ENCODE measurements around the gene LRIT2.

The LRIT2 gene, protein sequence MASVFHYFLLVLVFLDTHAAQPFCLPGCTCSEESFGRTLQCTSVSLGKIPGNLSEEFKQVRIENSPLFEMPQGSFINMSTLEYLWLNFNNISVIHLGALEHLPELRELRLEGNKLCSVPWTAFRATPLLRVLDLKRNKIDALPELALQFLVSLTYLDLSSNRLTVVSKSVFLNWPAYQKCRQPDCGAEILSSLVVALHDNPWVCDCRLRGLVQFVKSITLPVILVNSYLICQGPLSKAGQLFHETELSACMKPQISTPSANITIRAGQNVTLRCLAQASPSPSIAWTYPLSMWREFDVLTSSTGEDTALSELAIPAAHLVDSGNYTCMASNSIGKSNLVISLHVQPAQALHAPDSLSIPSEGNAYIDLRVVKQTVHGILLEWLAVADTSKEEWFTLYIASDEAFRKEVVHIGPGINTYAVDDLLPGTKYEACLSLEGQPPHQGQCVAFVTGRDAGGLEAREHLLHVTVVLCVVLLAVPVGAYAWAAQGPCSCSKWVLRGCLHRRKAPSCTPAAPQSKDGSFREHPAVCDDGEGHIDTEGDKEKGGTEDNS

DNA sequence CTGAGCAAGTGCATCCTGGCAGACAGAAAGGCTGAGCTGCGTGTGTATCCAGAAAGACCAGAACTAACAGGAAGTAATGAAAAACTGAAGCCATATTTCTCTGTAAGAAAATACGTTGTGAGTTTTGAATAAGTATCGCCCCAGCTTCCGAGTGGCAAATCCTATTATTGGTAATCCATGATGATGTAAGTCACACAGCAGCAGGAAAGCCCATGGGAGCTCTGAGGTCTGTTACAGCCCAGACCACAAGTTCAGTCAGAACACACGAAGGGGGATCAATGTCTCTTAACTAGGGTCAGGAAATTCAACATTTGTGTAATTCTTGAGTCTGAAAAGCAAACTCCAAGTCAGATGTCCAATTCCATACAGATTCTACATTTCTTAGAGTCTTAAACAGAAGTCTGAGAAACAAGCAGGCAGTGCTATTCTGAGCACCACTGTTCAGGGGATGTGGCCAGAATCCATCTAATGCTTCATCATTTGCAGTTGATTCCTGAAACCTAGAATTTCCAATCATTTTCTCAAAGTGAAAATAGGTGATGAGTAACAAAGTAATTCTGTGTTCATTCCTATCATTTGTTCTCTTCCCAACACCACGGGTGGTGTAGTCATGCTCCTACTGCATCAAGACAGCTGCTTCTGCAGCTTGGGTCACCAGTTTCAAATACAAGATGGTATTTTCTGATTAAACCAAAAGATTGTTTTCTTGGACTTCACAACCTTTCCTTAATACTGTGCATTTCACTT is at the start of gene LRIT2:
TSS of gene LRIT2 (minus strand) at position 118 of the 747 bp plus-strand sequence. CDS start at position 94, 24 bp downstream.
- DNase-seq = no peak

GRCh38 chr10:84270708-84271107 is 45.4 kb upstream of the LRIT2 start:
- peak; percentile 57 for DNase-seq

GRCh38 chr10:84269773-84270172 is 44.4 kb upstream of the LRIT2 start:
- DNase-seq = no peak

- DNase-seq = no peak
Observed at GRCh38 chr10:84269162-84269561, 43.8 kb upstream of the LRIT2 start.

DNA sequence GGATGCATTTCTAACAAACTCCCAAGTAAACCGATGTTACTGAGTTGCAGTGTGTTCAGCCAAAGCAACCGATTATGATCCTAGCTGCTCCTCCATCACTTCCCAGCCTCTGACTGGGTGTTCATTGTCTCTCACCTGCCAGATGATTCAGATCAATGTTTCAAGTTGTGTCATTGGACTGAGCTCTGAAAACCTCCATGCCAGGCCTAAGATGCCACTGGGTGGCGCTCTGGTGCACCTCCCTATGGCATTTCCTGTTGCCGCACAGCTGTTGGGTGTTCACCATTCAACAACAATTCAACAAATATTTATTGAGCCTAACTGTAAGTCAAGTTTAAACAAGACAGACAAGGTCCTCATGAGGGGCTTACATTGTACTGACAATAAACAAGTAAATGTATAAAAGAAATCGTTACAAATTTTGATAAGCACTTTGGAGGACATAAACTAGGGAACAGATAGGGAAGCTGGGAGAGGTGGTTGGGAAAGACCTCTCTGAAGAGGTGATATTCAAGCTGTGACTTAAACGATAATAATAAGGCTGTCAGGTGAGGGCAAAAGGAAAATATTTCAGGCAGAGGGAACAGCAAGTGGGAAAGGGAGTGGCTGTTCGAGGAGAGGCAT is 42.3 kb upstream of the LRIT2 start:
- no peak for DNase-seq

GRCh38 chr10:84265418-84265817 is 40.1 kb upstream of the LRIT2 start:
- peak; percentile 3 for DNase-seq

DNA sequence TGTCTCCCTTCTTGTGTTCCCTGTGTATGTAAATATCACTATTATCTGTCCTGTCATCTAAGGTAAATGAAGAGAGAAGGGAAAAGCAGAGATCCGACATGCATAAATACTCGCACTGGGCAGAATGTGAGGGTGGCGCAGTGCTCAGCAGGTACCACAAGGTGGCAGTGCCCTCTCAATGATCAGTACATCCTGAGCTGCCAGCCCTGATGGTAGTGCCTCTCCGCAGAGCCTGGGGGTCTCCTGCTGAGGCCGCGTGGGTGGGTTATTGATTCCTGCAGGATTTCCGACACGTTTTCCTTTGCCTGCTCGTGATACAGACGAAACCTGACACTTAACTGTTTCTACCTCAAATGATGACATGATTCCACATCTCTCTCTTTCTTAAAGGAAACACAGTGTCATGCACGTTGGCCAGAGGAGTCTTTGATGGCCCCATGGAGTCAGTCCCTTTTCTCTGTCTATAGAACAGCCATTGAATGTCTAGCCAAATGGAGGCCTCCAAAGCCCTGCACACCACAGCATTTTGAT is 39.3 kb upstream of the LRIT2 start:
- DNase-seq = peak; percentile 3

DNA sequence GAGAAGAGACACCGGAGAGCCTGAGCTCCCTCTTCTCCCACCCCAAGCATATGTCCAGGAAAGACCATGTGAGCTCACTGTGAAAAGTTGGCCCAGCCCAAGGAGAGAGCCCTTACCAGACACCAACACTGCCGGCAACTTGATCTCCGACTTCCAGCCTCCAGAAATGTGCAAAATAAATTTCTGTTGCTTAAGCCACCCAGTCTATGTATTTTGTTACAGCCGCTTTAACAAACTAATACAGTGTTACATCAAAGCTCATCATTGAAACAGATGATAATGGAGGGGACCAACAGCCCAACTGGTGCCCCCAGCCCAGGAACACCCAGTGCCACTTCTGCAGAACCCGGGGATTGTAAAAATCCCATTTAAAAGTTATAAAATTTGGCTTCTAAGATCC is 38.4 kb upstream of the LRIT2 start:
- no peak for DNase-seq

- no peak for DNase-seq
Observed at GRCh38 chr10:84262190-84262956, 37.0 kb upstream of the LRIT2 start.

GRCh38 chr10:84261236-84261915 is 36.0 kb upstream of the LRIT2 start:
- DNase-seq = no peak

GRCh38 chr10:84258034-84258695 is 32.8 kb upstream of the LRIT2 start:
- DNase-seq = no peak

- DNase-seq = no peak
Observed at GRCh38 chr10:84257343-84258020, 32.1 kb upstream of the LRIT2 start.

DNA sequence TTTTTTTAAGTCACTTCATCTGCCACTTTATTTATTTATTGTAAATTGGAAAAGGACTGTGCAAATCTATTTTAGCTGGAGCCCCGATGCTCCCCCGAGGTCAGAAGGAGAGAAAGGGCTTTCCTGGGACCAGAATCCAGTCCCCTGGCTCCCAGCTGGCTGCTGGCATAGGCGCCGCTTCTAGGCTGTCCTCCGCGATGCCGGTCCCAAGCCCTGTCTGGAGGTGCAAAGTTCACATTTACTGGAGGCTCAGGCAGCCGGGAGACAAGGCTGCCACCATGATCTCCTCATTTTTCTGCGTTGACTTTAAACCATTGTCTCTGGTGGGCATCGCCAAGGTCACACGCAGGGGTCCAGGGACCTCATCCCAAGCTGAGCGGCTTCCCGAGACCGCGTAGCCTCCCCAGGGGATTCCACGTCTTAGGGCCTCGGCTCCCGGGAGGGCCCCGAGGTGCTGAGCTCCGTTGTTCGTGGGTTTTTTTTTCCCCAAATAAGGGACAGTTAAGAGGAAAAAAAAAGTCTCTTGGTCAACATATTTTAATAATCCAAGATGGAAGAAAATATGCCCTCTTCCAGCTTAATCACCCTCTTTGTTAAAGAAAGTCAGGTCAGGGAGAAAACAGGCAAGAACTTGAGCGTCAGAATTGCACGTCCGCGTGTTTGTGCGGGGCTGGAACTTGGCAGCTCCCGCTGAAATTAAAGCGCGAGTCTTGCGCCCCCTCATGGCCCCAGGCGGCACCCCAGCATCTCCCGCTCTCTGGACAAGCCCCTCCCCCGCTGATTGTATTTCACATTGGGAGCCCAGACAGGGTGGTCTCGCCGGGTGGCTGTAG is 31.4 kb upstream of the LRIT2 start:
- no peak for DNase-seq

DNA sequence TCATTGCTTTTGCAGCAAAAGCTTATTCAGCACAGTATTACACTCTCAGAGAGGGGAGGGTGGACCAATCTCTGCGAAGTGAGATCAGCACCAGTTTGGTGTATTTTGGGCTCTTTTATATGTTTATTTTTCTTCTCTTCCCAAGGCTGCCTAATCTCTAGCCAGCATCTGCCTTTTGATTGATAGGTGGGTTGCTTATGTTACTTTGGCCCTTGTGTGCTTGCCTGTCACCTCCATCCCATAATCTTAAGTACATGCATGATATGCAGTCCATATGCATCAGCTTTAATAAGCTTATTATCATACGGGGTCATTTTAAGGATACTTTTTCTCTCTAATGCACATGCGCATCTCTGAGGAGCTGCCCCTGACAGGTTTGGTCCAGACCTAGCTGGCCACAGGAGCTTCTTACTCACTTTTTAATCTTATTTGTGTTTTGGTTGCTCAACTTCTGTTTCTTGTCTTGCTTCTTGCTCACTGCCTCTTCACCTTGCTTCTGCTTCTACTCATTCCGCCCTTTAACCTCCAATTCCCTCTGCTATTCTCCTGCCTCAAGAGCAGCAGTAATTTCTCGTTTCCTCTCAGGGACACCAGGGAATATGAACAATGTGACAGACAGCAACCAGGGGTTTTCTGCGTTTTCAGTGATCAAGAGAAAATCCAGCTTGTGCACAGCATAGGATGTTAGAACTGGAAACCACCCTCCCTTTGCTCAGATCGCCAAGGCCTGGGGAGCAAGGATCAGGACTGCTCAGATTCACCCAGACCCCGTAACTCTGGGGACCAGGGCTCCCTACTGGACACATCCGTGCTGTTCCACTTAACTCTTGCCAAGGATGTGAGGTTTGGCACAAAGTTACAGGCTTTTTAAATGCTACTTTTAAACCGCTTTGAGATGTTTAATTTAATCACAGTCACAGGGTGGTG is 29.5 kb upstream of the LRIT2 start:
- no peak for DNase-seq

DNA sequence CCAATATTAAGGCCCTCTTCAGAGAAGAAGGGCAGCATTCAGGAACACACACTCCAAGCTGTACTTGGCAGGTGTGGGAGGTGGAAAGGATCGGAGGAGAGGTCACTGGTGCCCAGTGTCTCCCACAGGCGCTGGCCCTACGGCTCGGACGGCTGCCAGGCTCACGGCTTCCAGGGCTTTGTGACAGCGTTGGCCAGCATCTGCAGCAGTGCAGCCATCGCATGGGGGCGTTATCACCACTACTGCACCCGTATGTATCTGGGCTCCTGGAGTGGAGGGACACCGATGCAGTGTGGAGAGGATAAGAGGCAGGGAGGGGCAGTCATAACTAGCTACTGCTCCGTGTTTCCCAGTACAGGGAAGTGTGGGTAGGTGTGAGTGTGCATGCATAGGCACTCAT is 23.4 kb upstream of the LRIT2 start:
- no peak for DNase-seq

DNA sequence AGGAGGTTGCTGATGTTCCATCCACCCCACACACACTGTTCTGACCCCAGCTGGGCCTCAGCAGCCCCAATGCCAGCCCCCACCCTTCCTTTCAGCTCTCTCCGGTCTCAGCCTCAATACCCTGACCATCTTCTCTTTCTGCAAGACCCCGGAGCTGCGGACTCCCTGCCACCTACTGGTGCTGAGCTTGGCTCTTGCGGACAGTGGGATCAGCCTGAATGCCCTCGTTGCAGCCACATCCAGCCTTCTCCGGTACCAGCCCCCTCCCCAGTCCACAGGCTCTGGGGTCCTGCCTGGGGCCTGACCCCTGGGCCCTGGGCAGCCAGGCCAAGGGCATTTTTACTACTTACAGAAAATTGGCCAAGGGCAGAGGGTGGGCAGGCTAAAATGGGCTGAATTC is 22.2 kb upstream of the LRIT2 start:
- DNase-seq = no peak

- DNase-seq = no peak
Observed at GRCh38 chr10:84244651-84245270, 19.4 kb upstream of the LRIT2 start, which contains the start of gene RGR. Gene RGR (plus strand): TSS chr10:84245053. CDS start chr10:84245091, 38 bp downstream.

GRCh38 chr10:84243759-84244158 is 18.4 kb upstream of the LRIT2 start:
- no peak for DNase-seq
